GM12864 (cell line): Measurements from ENCODE around the gene PADI2.

Experiments
- DNase-seq: peaks from one replicate; pipeline ENCODE4 v3.0.0-alpha.2; 2011; ENCODE audit warnings: low read depth
- H3K4me3 ChIP-seq: 2 replicates; pipeline ENCODE4 v1.5.1; 2011; ENCODE audit warnings: mild to moderate bottlenecking, low read depth, low read length, control low read depth
- CTCF ChIP-seq: IDR thresholded peaks from 2 replicates; pipeline ENCODE4 v1.5.1; 2011; ENCODE audit warnings: low read depth, mild to moderate bottlenecking, moderate library complexity, low read length, control low read depth, inconsistent platforms; ENCODE audit errors: missing control alignments

The PADI2 gene

GRCh38 chr1:17119076-17119772 is at the start of gene PADI2:
Gene PADI2, minus strand, starts transcription at chr1:17119451. Its CDS starts 80 bp downstream, at chr1:17119371.
- peak within 1 kb of the TSS; percentile 34 for H3K4me3 ChIP-seq
- no peak for TF ChIP-seq CTCF
- DNase-seq = no peak

GRCh38 chr1:17168091-17168876 is 49.0 kb upstream of the PADI2 start:
- no peak overlapping the region for H3K4me3 ChIP-seq

DNA sequence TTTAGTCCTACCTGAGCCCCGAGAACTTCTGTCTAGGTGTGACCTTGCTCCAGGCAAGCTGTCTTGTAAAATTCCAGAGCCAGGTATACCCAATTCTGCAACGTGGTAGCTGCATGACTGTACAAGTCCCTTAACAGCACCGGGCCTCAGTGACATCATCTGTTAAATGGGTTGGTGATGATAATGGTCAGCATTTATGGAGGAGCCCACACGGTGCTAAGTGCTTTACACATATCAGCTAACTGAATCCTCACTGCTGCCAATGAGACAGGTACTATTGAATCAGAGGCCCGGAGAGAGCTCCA is 48.5 kb upstream of the PADI2 start:
- no peak overlapping the region for H3K4me3 ChIP-seq
- no peak for DNase-seq
- TF ChIP-seq CTCF = no peak

More at GRCh38 chr1:17168091-17168876, 49.0 kb upstream of the PADI2 start:
- no peak for TF ChIP-seq CTCF
- DNase-seq = no peak

DNA sequence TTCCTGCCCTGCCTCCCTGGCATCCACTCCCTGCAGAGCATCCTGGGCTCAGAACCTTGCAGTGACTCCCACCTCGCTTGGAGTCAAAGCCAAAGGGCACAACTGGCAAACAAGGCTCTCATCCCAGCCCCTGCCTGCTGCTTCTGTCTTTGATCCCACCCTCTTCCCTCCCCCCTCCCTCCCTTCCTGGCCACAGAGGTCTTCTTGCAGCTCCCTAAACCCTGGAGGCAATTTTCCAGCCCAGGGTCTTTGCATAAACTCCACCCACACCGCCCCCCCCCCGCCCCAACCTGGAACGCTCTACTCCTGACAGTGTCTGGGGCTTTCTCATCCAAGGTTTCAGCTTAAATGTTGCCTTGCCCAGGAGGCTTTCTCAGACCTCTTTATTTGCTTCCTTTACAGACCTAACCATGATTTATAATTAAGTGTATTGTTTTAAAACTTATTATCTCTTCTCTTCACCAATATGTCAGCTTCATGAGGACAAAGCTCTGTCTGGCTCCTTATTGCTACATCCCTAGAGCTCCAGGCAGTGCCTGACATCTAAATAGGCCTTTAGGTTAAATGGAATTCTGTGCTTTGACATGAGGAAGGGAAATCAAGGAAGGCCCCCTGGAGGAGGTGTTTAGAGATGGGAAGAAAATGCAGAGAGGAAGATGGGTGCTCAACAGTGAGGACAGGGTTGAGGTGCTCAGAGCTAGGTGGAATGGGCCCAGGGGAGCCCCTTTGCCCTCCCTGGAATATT is 48.0 kb upstream of the PADI2 start:
- TF ChIP-seq CTCF = no peak
- no peak for DNase-seq

GRCh38 chr1:17165823-17166222 is 46.6 kb upstream of the PADI2 start:
- DNase-seq = no peak
- no peak for TF ChIP-seq CTCF
- no peak overlapping the region for H3K4me3 ChIP-seq

More for the DNA sequence above, 48.0 kb upstream of the PADI2 start:
- no peak overlapping the region for H3K4me3 ChIP-seq

- no peak for DNase-seq
- TF ChIP-seq CTCF = no peak
- no peak overlapping the region for H3K4me3 ChIP-seq
These were observed 44.8 kb upstream of the PADI2 start for GRCh38 chr1:17163789-17164666.
